Parathyroid adenoma (tissue), 2 donors: Measurements from ENCODE around the gene SPECC1.

Source experiments
- H2AFZ ChIP-seq: fragments of 300-600 bp; sonication (generic); one replicate; pipeline ENCODE4 v1.7.0; 2017; ENCODE audit warnings: antibody characterized with exemption, mild to moderate bottlenecking
- H3K27ac ChIP-seq: fragments of 300-600 bp; sonication (generic); one replicate; pipeline ENCODE4 v1.7.0; 2017
- H3K27me3 ChIP-seq: fragments of 300-600 bp; sonication (generic); one replicate; pipeline ENCODE4 v1.7.0; 2017; ENCODE audit warnings: low read length; ENCODE audit not compliant: control insufficient read depth, insufficient read depth
- H3K36me3 ChIP-seq: fragments of 300-600 bp; sonication (generic); one replicate; pipeline ENCODE4 v1.7.0; 2017; ENCODE audit warnings: low read length; ENCODE audit not compliant: control insufficient read depth, insufficient read depth
- H3K4me1 ChIP-seq: fragments of 300-600 bp; sonication (generic); one replicate; pipeline ENCODE4 v1.7.0; 2017; ENCODE audit warnings: control low read depth
- H3K4me2 ChIP-seq: fragments of 300-600 bp; sonication (generic); one replicate; pipeline ENCODE4 v1.7.0; 2017; ENCODE audit warnings: low read length
- H3K4me3 ChIP-seq: fragments of 300-600 bp; sonication (generic); one replicate; pipeline ENCODE4 v1.7.0; 2017; ENCODE audit warnings: low read depth, low read length
- H3K79me2 ChIP-seq: fragments of 300-600 bp; sonication (generic); one replicate; pipeline ENCODE4 v1.7.0; 2017; ENCODE audit warnings: control low read depth
- H3K9ac ChIP-seq: fragments of 300-600 bp; sonication (generic); one replicate; pipeline ENCODE4 v1.7.0; 2017; ENCODE audit warnings: mild to moderate bottlenecking
- H3K9me3 ChIP-seq: fragments of 300-600 bp; sonication (generic); one replicate; pipeline ENCODE4 v1.7.0; 2017; ENCODE audit warnings: low read length; ENCODE audit not compliant: control insufficient read depth
- TF ChIP-seq, protein P1 (sequence below): fragments of 300-600 bp; sonication (generic); IDR thresholded peaks from one replicate; pipeline ENCODE4 v1.7.0; 2017; ENCODE audit warnings: antibody characterized with exemption, mild to moderate bottlenecking
- donor health status: primary hyperparathyroidism.

SPECC1 gene

DNA sequence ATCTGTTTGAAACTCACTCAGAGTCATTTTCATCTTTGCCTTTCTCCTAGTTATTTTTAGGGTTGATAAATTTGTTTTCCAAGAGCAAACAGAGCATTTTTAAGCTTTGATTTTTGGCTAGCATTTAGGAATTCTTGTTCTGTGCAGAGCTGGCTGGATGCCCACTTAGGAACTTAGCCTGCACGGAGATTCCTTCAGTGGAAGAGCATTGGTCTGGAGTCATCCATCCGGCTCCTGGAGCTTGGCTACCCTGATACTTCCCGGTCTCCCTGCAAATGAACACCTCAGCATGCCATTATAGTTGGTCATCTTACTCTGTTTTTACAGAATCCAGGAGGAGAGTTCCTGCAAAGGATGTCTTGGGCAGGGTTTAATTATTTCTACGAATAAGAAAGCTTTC, 57.1 kb downstream of the SPECC1 start:
- Histone ChIP-seq H3K4me1 (peaks cover 4% of the 10 kb centered on the region), H3K27ac (no peak overlapping the region), H3K36me3 (no peaks in the 10 kb centered on the region), H3K27me3 (no peaks in the 10 kb centered on the region), H3K79me2 (no peaks in the 10 kb centered on the region), H2AFZ (no peak overlapping the region), H3K4me2 (no peak overlapping the region), H3K9ac (no peak overlapping the region), H3K4me3 (no peak overlapping the region), H3K9me3 (no peaks in the 10 kb centered on the region)
- TF ChIP-seq, protein P1, sequence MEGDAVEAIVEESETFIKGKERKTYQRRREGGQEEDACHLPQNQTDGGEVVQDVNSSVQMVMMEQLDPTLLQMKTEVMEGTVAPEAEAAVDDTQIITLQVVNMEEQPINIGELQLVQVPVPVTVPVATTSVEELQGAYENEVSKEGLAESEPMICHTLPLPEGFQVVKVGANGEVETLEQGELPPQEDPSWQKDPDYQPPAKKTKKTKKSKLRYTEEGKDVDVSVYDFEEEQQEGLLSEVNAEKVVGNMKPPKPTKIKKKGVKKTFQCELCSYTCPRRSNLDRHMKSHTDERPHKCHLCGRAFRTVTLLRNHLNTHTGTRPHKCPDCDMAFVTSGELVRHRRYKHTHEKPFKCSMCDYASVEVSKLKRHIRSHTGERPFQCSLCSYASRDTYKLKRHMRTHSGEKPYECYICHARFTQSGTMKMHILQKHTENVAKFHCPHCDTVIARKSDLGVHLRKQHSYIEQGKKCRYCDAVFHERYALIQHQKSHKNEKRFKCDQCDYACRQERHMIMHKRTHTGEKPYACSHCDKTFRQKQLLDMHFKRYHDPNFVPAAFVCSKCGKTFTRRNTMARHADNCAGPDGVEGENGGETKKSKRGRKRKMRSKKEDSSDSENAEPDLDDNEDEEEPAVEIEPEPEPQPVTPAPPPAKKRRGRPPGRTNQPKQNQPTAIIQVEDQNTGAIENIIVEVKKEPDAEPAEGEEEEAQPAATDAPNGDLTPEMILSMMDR, result no peak

DNA sequence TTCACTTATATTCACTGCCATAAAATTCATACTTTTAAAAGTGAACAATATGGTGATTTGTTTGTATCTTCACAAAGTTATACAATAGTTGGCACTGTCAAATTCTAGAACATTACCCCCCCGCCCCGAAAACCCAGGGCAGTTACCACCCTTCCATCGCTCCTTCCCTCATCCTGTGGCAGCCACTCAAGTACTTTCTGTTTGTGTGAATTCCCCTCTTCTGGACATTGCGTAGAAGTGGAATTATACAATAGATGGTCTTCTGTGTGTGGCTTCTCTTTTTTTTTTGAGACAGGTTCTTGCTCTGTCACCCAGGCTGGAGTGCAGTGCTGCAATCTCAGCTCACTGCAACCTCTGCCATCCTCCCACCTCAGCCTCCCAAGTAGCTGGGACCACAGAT, 58.6 kb downstream of the SPECC1 start:
- H3K79me2 ChIP-seq, result no peaks in the 10 kb centered on the region
- TF ChIP-seq, protein P1, result no peak
- no peaks in the 10 kb centered on the region for H3K27me3 ChIP-seq
- H3K9ac ChIP-seq, result no peak overlapping the region
- H3K36me3 ChIP-seq, result no peaks in the 10 kb centered on the region
- peaks cover 4% of the 10 kb centered on the region for H3K4me1 ChIP-seq
- H3K27ac ChIP-seq, result no peak overlapping the region
- H3K4me2 ChIP-seq, result no peak overlapping the region
- H3K9me3 ChIP-seq, result no peaks in the 10 kb centered on the region
- no peak overlapping the region for H2AFZ ChIP-seq
- no peak overlapping the region for H3K4me3 ChIP-seq

DNA sequence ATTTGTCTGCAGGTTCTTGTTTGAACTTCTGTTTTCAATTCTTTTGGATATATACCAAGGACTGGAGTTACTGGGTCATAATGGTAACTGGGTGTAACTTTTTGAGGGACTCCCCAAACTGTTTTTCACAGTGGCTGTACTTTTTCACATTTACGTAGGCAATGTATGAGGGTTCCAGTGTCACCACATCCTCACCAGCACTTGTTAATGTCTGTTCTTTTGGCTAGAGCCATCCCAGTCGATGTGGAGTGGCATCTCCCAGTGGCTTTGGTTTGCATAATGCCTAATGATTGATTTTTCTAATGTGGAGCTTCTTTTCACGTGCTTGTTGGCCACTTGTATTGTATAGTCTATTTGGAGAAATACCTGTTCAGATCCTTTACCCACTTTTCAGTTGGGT, 59.3 kb downstream of the SPECC1 start:
- no peak overlapping the region for H3K4me3 ChIP-seq
- H3K4me2 ChIP-seq, result no peak overlapping the region
- H3K79me2 ChIP-seq, result no peaks in the 10 kb centered on the region
- TF ChIP-seq, protein P1, result no peak
- no peaks in the 10 kb centered on the region for H3K9me3 ChIP-seq
- H3K9ac ChIP-seq, result no peak overlapping the region
- no peaks in the 10 kb centered on the region for H3K27me3 ChIP-seq
- peaks cover 4% of the 10 kb centered on the region for H3K4me1 ChIP-seq
- H2AFZ ChIP-seq, result no peak overlapping the region
- H3K27ac ChIP-seq, result no peak overlapping the region
- no peaks in the 10 kb centered on the region for H3K36me3 ChIP-seq

DNA sequence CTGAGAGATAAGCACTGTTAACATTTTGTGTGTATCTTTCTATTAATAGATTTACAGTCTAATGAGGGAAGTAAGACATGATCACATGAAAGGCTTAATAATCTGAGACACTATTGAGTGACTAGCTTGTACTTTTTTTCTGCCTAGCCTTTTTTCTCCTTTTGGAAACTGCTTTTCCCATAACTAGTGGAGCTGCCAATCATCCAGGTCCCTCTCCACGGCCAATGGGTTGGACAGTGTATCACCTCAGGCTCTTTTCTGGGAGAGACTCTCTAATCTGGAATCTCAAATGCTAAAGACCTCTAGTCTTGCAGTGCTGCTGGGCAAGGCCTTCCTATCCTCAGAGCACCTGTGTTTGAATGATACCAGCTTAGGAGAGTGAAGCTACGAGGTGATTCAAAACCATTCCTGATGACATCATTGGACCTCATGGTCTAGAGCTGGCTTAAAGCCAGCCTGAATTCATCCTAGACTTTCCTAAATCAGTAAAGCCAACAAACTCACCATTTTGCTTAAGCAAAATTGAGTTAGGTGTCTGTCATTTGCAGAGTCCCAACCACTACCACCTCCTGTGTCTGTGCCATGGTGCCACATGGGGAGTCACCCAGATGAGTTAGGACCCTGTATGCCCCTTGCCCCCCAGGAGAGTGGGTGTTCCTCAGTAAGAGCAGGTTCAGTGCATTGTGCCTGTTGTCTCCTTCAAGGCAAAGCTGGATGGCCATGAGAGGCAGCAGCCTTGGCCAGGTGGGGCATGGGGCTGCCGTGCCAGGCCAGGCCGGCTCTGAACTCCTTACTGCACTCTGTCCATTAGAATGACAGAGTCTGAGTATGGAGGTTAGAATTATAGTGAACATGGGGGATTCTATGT, 62.9 kb downstream of the SPECC1 start:
- Histone ChIP-seq H3K4me3 (no peak overlapping the region), H3K27ac (no peak overlapping the region), H3K79me2 (no peaks in the 10 kb centered on the region)

More for the DNA sequence above, 62.9 kb downstream of the SPECC1 start:
- Histone ChIP-seq H2AFZ (no peak overlapping the region), H3K27me3 (no peaks in the 10 kb centered on the region), H3K4me2 (no peak overlapping the region), H3K9me3 (no peaks in the 10 kb centered on the region), H3K36me3 (no peaks in the 10 kb centered on the region), H3K9ac (no peak overlapping the region), H3K4me1 (no peaks in the 10 kb centered on the region)
- TF ChIP-seq, protein P1, result no peak
